ENCODE measurements around the gene FHIT. TPM values are rescaled to one million over a fixed set of nuclear protein-coding genes. Genes with fewer than 3 reads are reported as not detected.

Gene FHIT
- total and polyA plus RNA-seq, 5 experiments from 2014 or later, result 11.7 to 32.3 (median 15.5) TPM

- peaks cover 0 to 10% (median 0%) of the 10 kb centered on the region in 9 donors for H3K9me3 Mint-ChIP-seq
- DNase-seq (no peak), ATAC-seq (no peak)
- no peak overlapping the region for H3K4me3 Mint-ChIP-seq
- POLR2A ChIA-PET, result no interaction called here
- no peaks in the 10 kb centered on the region for H3K36me3 Mint-ChIP-seq
- no peak overlapping the region for H3K27ac Mint-ChIP-seq
- H3K27me3 Mint-ChIP-seq, result no peaks in the 10 kb centered on the region
- peaks cover 0 to 15% (median 2%) of the 10 kb centered on the region in 4 donors for H3K4me1 Mint-ChIP-seq
Measured at GRCh38 chr3:61182662-61183061, 68.6 kb downstream of the FHIT start.

- ATAC-seq (no peak), DNase-seq (no peak)
- peaks cover 0 to 15% (median 2%) of the 10 kb centered on the region in 4 donors for H3K4me1 Mint-ChIP-seq
- no peaks in the 10 kb centered on the region for H3K27me3 Mint-ChIP-seq
- H3K36me3 Mint-ChIP-seq, result no peaks in the 10 kb centered on the region
- no peak overlapping the region for H3K27ac Mint-ChIP-seq
- H3K4me3 Mint-ChIP-seq, result no peak overlapping the region
- POLR2A ChIA-PET, result no interaction called here
- H3K9me3 Mint-ChIP-seq, result peaks cover 0 to 6% (median 0%) of the 10 kb centered on the region in 9 donors
Measured at GRCh38 chr3:61181874-61182273, 69.4 kb downstream of the FHIT start.

GRCh38 chr3:61180206-61180605 lies 71.0 kb downstream of the FHIT start:
- ATAC-seq (no peak), DNase-seq (no peak)
- no peaks in the 10 kb centered on the region for H3K27me3 Mint-ChIP-seq
- no peaks in the 10 kb centered on the region for H3K36me3 Mint-ChIP-seq
- H3K4me3 Mint-ChIP-seq, result no peak overlapping the region
- peaks cover 0 to 4% (median 0%) of the 10 kb centered on the region in 9 donors for H3K9me3 Mint-ChIP-seq
- POLR2A ChIA-PET, result no interaction called here
- no peak overlapping the region for H3K27ac Mint-ChIP-seq
- H3K4me1 Mint-ChIP-seq, result peaks cover 0 to 15% (median 2%) of the 10 kb centered on the region in 4 donors

- Mint-ChIP-seq H3K4me1 (peaks cover 0 to 17% (median under 1%) of the 10 kb centered on the region in 4 donors), H3K27ac (no peak overlapping the region), H3K27me3 (no peaks in the 10 kb centered on the region), H3K4me3 (no peak overlapping the region), H3K36me3 (no peaks in the 10 kb centered on the region), H3K9me3 (peaks cover 0 to 4% (median 0%) of the 10 kb centered on the region in 9 donors)
- ATAC-seq (no peak), DNase-seq (no peak)
- POLR2A ChIA-PET, result no interaction called here
Measured at GRCh38 chr3:61178167-61178566, 73.1 kb downstream of the FHIT start.

GRCh38 chr3:61177450-61177849 lies 73.8 kb downstream of the FHIT start:
- ATAC-seq, result no peak
- H3K36me3 Mint-ChIP-seq, result no peaks in the 10 kb centered on the region
- H3K27me3 Mint-ChIP-seq, result no peaks in the 10 kb centered on the region
- H3K27ac Mint-ChIP-seq, result no peak overlapping the region
- no peak overlapping the region for H3K4me3 Mint-ChIP-seq
- DNase-seq, result no peak
- H3K9me3 Mint-ChIP-seq, result peaks cover 0 to 4% (median 0%) of the 10 kb centered on the region in 9 donors
- POLR2A ChIA-PET, result no interaction called here
- H3K4me1 Mint-ChIP-seq, result peaks cover 0 to 16% (median 2%) of the 10 kb centered on the region in 4 donors

- Mint-ChIP-seq H3K4me1 (peaks cover 0 to 8% (median 2%) of the 10 kb centered on the region in 4 donors), H3K27ac (peak overlapping the region in 1 of 10 donors; percentile 73), H3K27me3 (no peaks in the 10 kb centered on the region), H3K4me3 (no peak overlapping the region), H3K36me3 (no peaks in the 10 kb centered on the region), H3K9me3 (no peaks in the 10 kb centered on the region)
- POLR2A ChIA-PET, result no interaction called here
- ATAC-seq, result no peak
- no peak for DNase-seq
Measured at GRCh38 chr3:61173676-61174075, 77.6 kb downstream of the FHIT start.

GRCh38 chr3:61172684-61173083 lies 78.6 kb downstream of the FHIT start:
- Mint-ChIP-seq H3K27ac (peak overlapping the region in 1 of 10 donors; percentile 28), H3K27me3 (no peaks in the 10 kb centered on the region), H3K4me1 (peaks cover 0 to 8% (median 2%) of the 10 kb centered on the region in 4 donors), H3K4me3 (no peak overlapping the region), H3K36me3 (no peaks in the 10 kb centered on the region), H3K9me3 (no peaks in the 10 kb centered on the region)
- POLR2A ChIA-PET, result no interaction called here
- ATAC-seq (no peak), DNase-seq (no peak)

GRCh38 chr3:61172203-61172602 lies 79.0 kb downstream of the FHIT start:
- H3K4me3 Mint-ChIP-seq, result no peak overlapping the region
- H3K36me3 Mint-ChIP-seq, result no peaks in the 10 kb centered on the region
- POLR2A ChIA-PET, result no interaction called here
- H3K4me1 Mint-ChIP-seq, result peaks cover 0 to 8% (median 2%) of the 10 kb centered on the region in 4 donors
- no peak for DNase-seq
- no peak overlapping the region for H3K27ac Mint-ChIP-seq
- no peaks in the 10 kb centered on the region for H3K27me3 Mint-ChIP-seq
- peaks cover 0 to 2% (median 0%) of the 10 kb centered on the region in 9 donors for H3K9me3 Mint-ChIP-seq
- no peak for ATAC-seq

- no peak for ATAC-seq
- POLR2A ChIA-PET, result no interaction called here
- DNase-seq, result no peak
- Mint-ChIP-seq H3K27ac (no peak overlapping the region), H3K27me3 (no peaks in the 10 kb centered on the region), H3K36me3 (peaks cover 7 to 18% (median 10%) of the 10 kb centered on the region in 3 donors), H3K9me3 (peaks cover 0 to 16% (median 1%) of the 10 kb centered on the region in 9 donors), H3K4me1 (peaks cover 0 to 8% (median 2%) of the 10 kb centered on the region in 4 donors), H3K4me3 (no peak overlapping the region)
Measured at GRCh38 chr3:61169621-61170251, 81.5 kb downstream of the FHIT start.

GRCh38 chr3:61168286-61168685 lies 83.0 kb downstream of the FHIT start:
- DNase-seq (no peak), ATAC-seq (no peak)
- H3K9me3 Mint-ChIP-seq, result peaks cover 0 to 20% (median 4%) of the 10 kb centered on the region in 9 donors
- H3K36me3 Mint-ChIP-seq, result peaks cover 8 to 27% (median 10%) of the 10 kb centered on the region in 3 donors
- H3K4me1 Mint-ChIP-seq, result peaks cover 0 to 8% (median 2%) of the 10 kb centered on the region in 4 donors
- H3K27me3 Mint-ChIP-seq, result no peaks in the 10 kb centered on the region
- no peak overlapping the region for H3K27ac Mint-ChIP-seq
- POLR2A ChIA-PET, result no interaction called here
- no peak overlapping the region for H3K4me3 Mint-ChIP-seq

GRCh38 chr3:61162965-61163364 lies 88.3 kb downstream of the FHIT start:
- no peak for DNase-seq
- Mint-ChIP-seq H3K36me3 (peaks cover 10 to 30% (median 12%) of the 10 kb centered on the region in 3 donors), H3K9me3 (peaks cover 0 to 20% (median 6%) of the 10 kb centered on the region in 9 donors), H3K4me3 (no peak overlapping the region), H3K27ac (no peak overlapping the region), H3K4me1 (peaks cover 0 to 6% (median 4%) of the 10 kb centered on the region in 4 donors), H3K27me3 (no peaks in the 10 kb centered on the region)
- ATAC-seq, result no peak
- POLR2A ChIA-PET, result no interaction called here

GRCh38 chr3:61158667-61159066 lies 92.6 kb downstream of the FHIT start:
- Mint-ChIP-seq H3K9me3 (peaks cover 0 to 7% (median 0%) of the 10 kb centered on the region in 9 donors), H3K4me3 (no peak overlapping the region), H3K27ac (no peak overlapping the region), H3K36me3 (peaks cover 0 to 5% (median 4%) of the 10 kb centered on the region in 3 donors), H3K4me1 (peaks cover 0 to 6% (median 4%) of the 10 kb centered on the region in 4 donors), H3K27me3 (no peaks in the 10 kb centered on the region)
- POLR2A ChIA-PET, result no interaction called here
- ATAC-seq (no peak), DNase-seq (no peak)

- Mint-ChIP-seq H3K27ac (no peak overlapping the region), H3K4me3 (no peak overlapping the region), H3K9me3 (peaks cover 0 to 3% (median 0%) of the 10 kb centered on the region in 9 donors), H3K36me3 (peaks cover 0 to 4% (median 2%) of the 10 kb centered on the region in 3 donors), H3K27me3 (no peaks in the 10 kb centered on the region), H3K4me1 (peaks cover 0 to 6% (median 4%) of the 10 kb centered on the region in 4 donors)
- no peak for DNase-seq
- POLR2A ChIA-PET, result no interaction called here
- no peak for ATAC-seq
Measured at GRCh38 chr3:61158216-61158615, 93.0 kb downstream of the FHIT start.

GRCh38 chr3:61157414-61157813 lies 93.8 kb downstream of the FHIT start:
- Mint-ChIP-seq H3K4me1 (peaks cover 2 to 6% (median 4%) of the 10 kb centered on the region in 4 donors), H3K4me3 (no peak overlapping the region), H3K27ac (no peak overlapping the region), H3K36me3 (no peaks in the 10 kb centered on the region), H3K27me3 (no peaks in the 10 kb centered on the region), H3K9me3 (peaks cover 0 to 2% (median 0%) of the 10 kb centered on the region in 9 donors)
- ATAC-seq, result no peak
- POLR2A ChIA-PET, result no interaction called here
- DNase-seq, result no peak

All from naive thymus-derived CD8-positive, alpha-beta T cell (primary cell).